Measurements from ENCODE around the gene CHI3L2. TPM values are rescaled to one million over a fixed set of nuclear protein-coding genes. Genes with fewer than 3 reads are reported as not detected.

CHI3L2 gene
- total RNA-seq, 1 donor from 2014 or later = 5.6 TPM

DNA sequence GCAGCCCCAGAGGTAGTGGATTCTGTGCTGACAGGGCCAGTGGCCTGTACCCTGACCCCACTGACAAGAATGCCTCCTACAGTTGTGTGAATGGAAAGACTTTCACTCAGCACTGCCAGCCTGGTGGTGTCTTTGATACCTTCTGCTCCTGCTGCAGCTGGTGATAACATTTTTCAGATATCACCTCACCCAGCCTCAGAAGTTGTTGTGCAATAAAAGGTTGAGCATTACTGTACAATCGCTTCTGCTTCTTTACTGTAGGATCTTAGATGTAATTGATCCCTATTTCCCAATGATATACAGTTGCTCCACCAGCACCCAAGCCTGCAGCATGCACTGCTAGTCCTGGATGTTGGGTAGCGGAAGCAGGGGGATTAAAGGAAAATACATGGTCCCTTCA is 58.4 kb downstream of the CHI3L2 start:
- no peak for DNase-seq (ENCODE audit: extremely low spot score in 2 of 2)
- intact Hi-C loops (cut with DNase I) = no loop called here
- Histone ChIP-seq H3K27ac (no peak overlapping the region), H3K36me3 (no peaks in the 10 kb centered on the region), H3K9me3 (no peaks in the 10 kb centered on the region), H3K27me3 (no peaks in the 10 kb centered on the region), H3K4me3 (no peak overlapping the region), H3K4me1 (no peaks in the 10 kb centered on the region)
- TF ChIP-seq POLR2A (IDR thresholded peaks at IDR 0.05) = no peak
- TF ChIP-seq, protein P1, sequence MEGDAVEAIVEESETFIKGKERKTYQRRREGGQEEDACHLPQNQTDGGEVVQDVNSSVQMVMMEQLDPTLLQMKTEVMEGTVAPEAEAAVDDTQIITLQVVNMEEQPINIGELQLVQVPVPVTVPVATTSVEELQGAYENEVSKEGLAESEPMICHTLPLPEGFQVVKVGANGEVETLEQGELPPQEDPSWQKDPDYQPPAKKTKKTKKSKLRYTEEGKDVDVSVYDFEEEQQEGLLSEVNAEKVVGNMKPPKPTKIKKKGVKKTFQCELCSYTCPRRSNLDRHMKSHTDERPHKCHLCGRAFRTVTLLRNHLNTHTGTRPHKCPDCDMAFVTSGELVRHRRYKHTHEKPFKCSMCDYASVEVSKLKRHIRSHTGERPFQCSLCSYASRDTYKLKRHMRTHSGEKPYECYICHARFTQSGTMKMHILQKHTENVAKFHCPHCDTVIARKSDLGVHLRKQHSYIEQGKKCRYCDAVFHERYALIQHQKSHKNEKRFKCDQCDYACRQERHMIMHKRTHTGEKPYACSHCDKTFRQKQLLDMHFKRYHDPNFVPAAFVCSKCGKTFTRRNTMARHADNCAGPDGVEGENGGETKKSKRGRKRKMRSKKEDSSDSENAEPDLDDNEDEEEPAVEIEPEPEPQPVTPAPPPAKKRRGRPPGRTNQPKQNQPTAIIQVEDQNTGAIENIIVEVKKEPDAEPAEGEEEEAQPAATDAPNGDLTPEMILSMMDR (IDR thresholded peaks at IDR 0.05) = no peak
- no peak for TF ChIP-seq POLR2AphosphoS5 (IDR thresholded peaks at IDR 0.05; ENCODE audit: insufficient read depth in 1 of 2, low read depth in 1 of 2)

DNA sequence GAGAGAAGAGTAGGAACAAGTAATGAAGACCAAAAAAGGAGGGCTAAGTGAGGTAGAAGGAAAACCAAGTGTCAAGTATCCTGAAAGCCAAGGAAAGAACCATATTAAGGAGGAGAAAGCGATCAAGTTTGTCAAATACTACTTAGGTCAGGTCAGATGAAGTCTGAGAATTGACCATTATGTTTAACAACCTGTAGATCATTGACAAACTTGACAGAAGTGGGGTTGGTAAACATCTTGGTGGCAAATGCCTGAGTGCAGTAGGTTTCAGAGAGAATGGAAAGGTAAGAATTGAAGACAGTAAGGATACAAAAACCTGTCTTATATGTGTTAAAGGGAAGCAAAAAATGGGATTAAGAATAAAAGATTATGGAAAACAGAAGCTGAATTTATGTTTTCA is 59.4 kb downstream of the CHI3L2 start:
- no peak for DNase-seq (ENCODE audit: extremely low spot score in 2 of 2)
- Histone ChIP-seq H3K4me1 (no peaks in the 10 kb centered on the region), H3K27me3 (no peaks in the 10 kb centered on the region), H3K4me3 (no peak overlapping the region), H3K27ac (no peak overlapping the region), H3K36me3 (no peaks in the 10 kb centered on the region), H3K9me3 (no peaks in the 10 kb centered on the region)
- TF ChIP-seq POLR2AphosphoS5 (IDR thresholded peaks at IDR 0.05; ENCODE audit: insufficient read depth in 1 of 2, low read depth in 1 of 2) (no peak), POLR2A (IDR thresholded peaks at IDR 0.05) (no peak)
- TF ChIP-seq, protein P1 (IDR thresholded peaks at IDR 0.05) = no peak
- intact Hi-C loops (cut with DNase I) = no loop called here

DNA sequence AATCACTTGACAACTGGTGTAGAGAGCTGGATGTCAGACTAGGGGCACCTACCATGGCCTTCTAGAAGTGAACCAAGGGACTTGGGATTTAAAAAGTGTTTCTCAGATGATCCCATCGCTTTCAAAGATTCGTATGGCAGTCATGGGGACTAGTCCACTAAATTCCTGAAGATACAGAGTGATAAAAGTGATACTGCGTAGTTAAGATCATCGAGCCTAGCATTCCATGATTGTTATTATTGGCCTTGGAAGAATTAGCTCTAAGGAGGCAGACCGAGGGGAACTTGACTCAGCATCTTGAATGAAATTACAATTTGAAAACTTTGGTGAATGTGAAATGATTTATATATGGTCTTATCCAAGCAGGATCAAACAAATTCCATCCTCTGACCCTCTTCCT is 61.9 kb downstream of the CHI3L2 start:
- Histone ChIP-seq H3K9me3 (no peaks in the 10 kb centered on the region), H3K27me3 (no peaks in the 10 kb centered on the region), H3K36me3 (no peaks in the 10 kb centered on the region), H3K4me1 (no peaks in the 10 kb centered on the region), H3K4me3 (no peak overlapping the region), H3K27ac (no peak overlapping the region)
- intact Hi-C loops (cut with DNase I) = no loop called here
- TF ChIP-seq, protein P1 (IDR thresholded peaks at IDR 0.05) = no peak
- TF ChIP-seq POLR2AphosphoS5 (IDR thresholded peaks at IDR 0.05; ENCODE audit: insufficient read depth in 1 of 2, low read depth in 1 of 2) (no peak), POLR2A (IDR thresholded peaks at IDR 0.05) (no peak)
- DNase-seq (ENCODE audit: extremely low spot score in 2 of 2) = no peak

DNA sequence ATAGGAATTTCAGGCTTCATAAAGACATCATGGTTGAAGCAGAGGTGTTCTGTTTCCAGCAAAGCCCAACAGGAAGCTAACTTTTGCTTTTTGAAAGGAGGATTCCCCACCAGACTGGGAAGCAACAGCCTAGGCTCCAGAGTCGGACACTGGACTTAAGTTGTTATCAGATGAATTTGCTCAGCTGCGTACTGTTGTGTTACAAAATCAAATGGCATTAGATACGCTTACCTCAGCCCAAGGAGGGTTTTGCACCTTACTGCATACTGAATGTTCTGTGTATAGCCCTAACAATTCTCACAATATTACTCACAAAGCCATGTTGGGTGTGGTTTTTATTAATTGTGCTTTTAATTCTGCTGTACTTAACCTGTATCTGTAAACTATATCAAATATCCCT is 62.6 kb downstream of the CHI3L2 start:
- H3K4me3 ChIP-seq = no peak overlapping the region
- DNase-seq (ENCODE audit: extremely low spot score in 2 of 2) = no peak
- intact Hi-C loops (cut with DNase I) = no loop called here
- no peaks in the 10 kb centered on the region for H3K9me3 ChIP-seq
- TF ChIP-seq, protein P1 (IDR thresholded peaks at IDR 0.05) = no peak
- no peak for TF ChIP-seq POLR2AphosphoS5 (IDR thresholded peaks at IDR 0.05; ENCODE audit: insufficient read depth in 1 of 2, low read depth in 1 of 2)
- no peak for TF ChIP-seq POLR2A (IDR thresholded peaks at IDR 0.05)
- no peaks in the 10 kb centered on the region for H3K36me3 ChIP-seq
- no peak overlapping the region for H3K27ac ChIP-seq
- H3K4me1 ChIP-seq = no peaks in the 10 kb centered on the region
- no peaks in the 10 kb centered on the region for H3K27me3 ChIP-seq

DNA sequence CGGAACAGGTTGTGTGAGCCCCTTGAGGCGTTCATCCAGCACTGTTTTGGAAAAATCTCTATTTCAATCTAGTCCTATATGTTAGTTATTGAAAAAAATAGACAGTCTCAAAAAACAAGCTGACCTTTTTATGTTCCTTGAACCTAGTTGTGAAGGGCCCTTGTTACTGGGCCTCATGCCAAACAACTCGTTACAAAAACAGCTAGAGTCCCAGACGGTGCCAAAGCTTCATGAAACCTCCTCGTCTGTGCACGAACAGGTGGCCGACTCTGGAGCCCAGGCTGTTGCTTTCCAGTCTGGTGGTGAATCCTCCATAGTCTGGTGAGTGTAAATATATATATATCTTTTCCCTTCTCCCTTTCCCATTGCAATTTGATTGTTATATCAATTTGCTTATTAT is 63.1 kb downstream of the CHI3L2 start, which contains the start of gene CHIA:
CHIA (plus strand) TSS at position 222 of the 400 bp plus-strand sequence. CDS start 19,617 bp downstream, outside the sequence.
- Histone ChIP-seq H3K27ac (no peak within 1 kb of the TSS), H3K4me3 (no peak within 1 kb of the TSS), H3K9me3 (no peaks in the 10 kb centered on the region), H3K36me3 (no peaks in the 10 kb centered on the region), H3K27me3 (no peaks in the 10 kb centered on the region), H3K4me1 (no peaks in the 10 kb centered on the region)
- DNase-seq (ENCODE audit: extremely low spot score in 2 of 2) = no peak
- intact Hi-C loops (cut with DNase I) = no loop called here
- TF ChIP-seq, protein P1 (IDR thresholded peaks at IDR 0.05) = no peak
- TF ChIP-seq POLR2AphosphoS5 (IDR thresholded peaks at IDR 0.05; ENCODE audit: insufficient read depth in 1 of 2, low read depth in 1 of 2) (no peak), POLR2A (IDR thresholded peaks at IDR 0.05) (no peak)

Small RNA genes lying within 50 kb of the gene (small RNA-seq; reads per million reads assigned to genes)
- not detected for gene AL355816.1

Other genes starting within 250 kb of the CHI3L2 start
- gene DRAM2, start 87.6 kb upstream of the CHI3L2 start, total RNA-seq = 33.9 TPM
- 37.8 TPM for gene CEPT1, start 87.5 kb upstream of the CHI3L2 start, total RNA-seq
- gene DENND2D, start 27.1 kb upstream of the CHI3L2 start, total RNA-seq = 25.5 TPM
- not detected for gene CHIA, start 63.1 kb downstream of the CHI3L2 start, total RNA-seq
- gene OVGP1, start 200.0 kb downstream of the CHI3L2 start, total RNA-seq = 3.7 TPM
- 50.8 TPM for gene WDR77, start 221.5 kb downstream of the CHI3L2 start, total RNA-seq
- gene ATP5PB, start 221.8 kb downstream of the CHI3L2 start, total RNA-seq = 142 TPM
- gene C1orf162, start 246.3 kb downstream of the CHI3L2 start, total RNA-seq = 46.2 TPM